Endothelial cell of umbilical vein (primary cell): ENCODE results near the gene ABCA6. TPM values are rescaled to one million over a fixed set of nuclear protein-coding genes. Genes with fewer than 3 reads are reported as not detected.

ENCODE experiments used
- BruUV-seq: library from RNA; stranded (reverse); fragments of 400-500 nt; replicated peaks from 2 replicates; lab custom pipeline; 2021; lab: Mats Ljungman, UMichigan
- CTCF ChIA-PET: fragments of 300-600, 350-600 bp; sonication (Branson Sonifier 250); formaldehyde crosslinking; loops from one replicate; lab custom pipeline; 2021; ENCODE audit warnings: antibody characterized with exemption, inconsistent platforms; lab: Charles Lee
- POLR2A ChIA-PET: fragments of 300-600, 350-600 bp; sonication (Branson Sonifier 250); formaldehyde crosslinking; loops from one replicate; lab custom pipeline; 2021; ENCODE audit warnings: antibody characterized with exemption, inconsistent platforms; lab: Charles Lee
- DNase-seq: peaks from one replicate; pipeline ENCODE4 v3.0.0-alpha.2; 2011; ENCODE audit warnings: low read depth, low spot score
- FAIRE-seq: peaks from 2 replicates; lab custom pipeline; 2011; peaks lifted over from hg19 to GRCh38; lab: Jason Lieb, UNC
- H2AFZ ChIP-seq: 2 replicates; pipeline ENCODE4 v1.6.0; 2012; ENCODE audit warnings: low read depth, low read length, control low read depth, inconsistent platforms
- H3K27ac ChIP-seq: 2 replicates; pipeline ENCODE4 v1.5.1; 2011; ENCODE audit warnings: low read depth, mild to moderate bottlenecking, control low read depth, low read length, moderate library complexity; ENCODE audit not compliant: insufficient read depth
- H3K27me3 ChIP-seq, 2 experiments: 2 replicates each; pipeline versions ENCODE4 v1.6.0 to v1.6.1; 2011; ENCODE audit warnings: low read length in 2 of 2, mixed read lengths in 1 of 2; ENCODE audit not compliant: control insufficient read depth in 2 of 2, insufficient read depth in 2 of 2
- H3K36me3 ChIP-seq, 2 experiments: 2 replicates in 1 of 2; 3 replicates in 1 of 2; pipeline ENCODE4 v1.5.1; 2011; ENCODE audit warnings: low read length in 2 of 2, mild to moderate bottlenecking in 1 of 2, moderate library complexity in 1 of 2; ENCODE audit not compliant: control insufficient read depth in 2 of 2, insufficient read depth in 2 of 2; ENCODE audit errors: extremely low read depth in 1 of 2
- H3K4me1 ChIP-seq: 3 replicates; pipeline ENCODE4 v1.5.1; 2011; ENCODE audit warnings: mild to moderate bottlenecking, low read length; ENCODE audit not compliant: control insufficient read depth, insufficient read depth; ENCODE audit errors: extremely low read depth
- H3K4me2 ChIP-seq: 2 replicates; pipeline ENCODE4 v1.6.1; 2011; ENCODE audit warnings: low read length, control low read depth, mixed read lengths; ENCODE audit not compliant: insufficient read depth
- H3K4me3 ChIP-seq, 3 experiments: fragments of 200-600 bp in 1 of 3; sonication (generic), shearing (Covaris generic) in 1 of 3; replicated peaks in 1 of 3; 2 replicates each; pipeline ENCODE4 v1.5.1; 2011 to 2016; ENCODE audit warnings: control low read depth in 3 of 3, low read length in 3 of 3, mild to moderate bottlenecking in 2 of 3, inconsistent platforms in 1 of 3, low read depth in 1 of 3, moderate library complexity in 1 of 3; ENCODE audit not compliant: insufficient read depth in 1 of 3
- H3K79me2 ChIP-seq: 2 replicates; pipeline ENCODE4 v1.6.0; 2012; ENCODE audit warnings: low read length, inconsistent platforms; ENCODE audit not compliant: control insufficient read depth, insufficient read depth
- H3K9ac ChIP-seq: replicated peaks from 2 replicates; pipeline ENCODE3; 2011; ENCODE audit warnings: low read length, control low read depth; ENCODE audit not compliant: insufficient read depth; ENCODE audit errors: extremely low read depth
- H3K9me1 ChIP-seq: replicated peaks from 3 replicates; pipeline ENCODE4 v1.6.0; 2011; ENCODE audit warnings: mild to moderate bottlenecking, low read length; ENCODE audit not compliant: control insufficient read depth, insufficient read depth; ENCODE audit errors: extremely low read depth
- H3K9me3 ChIP-seq: replicated peaks from 2 replicates; pipeline ENCODE4 v1.5.1; 2012; ENCODE audit warnings: low read length, inconsistent platforms; ENCODE audit not compliant: control insufficient read depth, insufficient read depth
- H4K20me1 ChIP-seq: replicated peaks from 2 replicates; pipeline ENCODE3; 2011; ENCODE audit warnings: mild to moderate bottlenecking, low read length; ENCODE audit not compliant: control insufficient read depth, insufficient read depth; ENCODE audit errors: extremely low read depth
- CTCF ChIP-seq, 2 donors: IDR thresholded peaks; 1 replicate in 1 of 2; 2 replicates in 1 of 2; pipeline ENCODE4 v1.5.1; 2011; ENCODE audit warnings: low read length in 2 of 2, mild to moderate bottlenecking in 2 of 2, moderate library complexity in 2 of 2, control low read depth in 1 of 2, inconsistent platforms in 1 of 2, low read depth in 1 of 2; ENCODE audit not compliant: insufficient read depth in 1 of 2; ENCODE audit errors: extremely low read depth in 1 of 2
- GATA2 ChIP-seq: IDR thresholded peaks from 2 replicates; pipeline ENCODE4 v1.7.0; 2011; ENCODE audit warnings: low read depth, mild to moderate bottlenecking, moderate library complexity, mixed read lengths, low read length; ENCODE audit not compliant: insufficient read length, insufficient read depth
- dilution Hi-C: fragments of 300-500 bp; cut with MboI; formaldehyde crosslinking; loops from one replicate; pipeline ENCODE4 v1.15.0; 2019; ENCODE audit warnings: low sequenced_read_pairs; ENCODE audit not compliant: extremely low pct_ligation_motif_present
- intact Hi-C: fragments of 100-400 bp; cut with micrococcal nuclease; formaldehyde crosslinking; loops from one replicate; pipeline ENCODE4 v1.10.0; 2022
- microRNA-seq: library from miRNA; unstranded; fragments of <30 nt; microRNA quantifications from one replicate; pipeline ENCODE4 v1.2.0, GENCODE V29; 2021; ENCODE audit warnings: borderline number of aligned reads, borderline replicate concordance
- polyA plus RNA-seq, 4 experiments: library from polyadenylated mRNA; depleted of rRNA in 3 of 4; stranded (reverse) in 3 of 4; unstranded in 1 of 4; fragments of >200 nt; gene quantifications; 2 replicates each; pipeline versions ENCODE4 v1.2.1 to v1.2.3, GENCODE V29; 2011 to 2012; ENCODE audit warnings: missing spikeins in 1 of 4
- small RNA-seq: library from RNA; depleted of rRNA; stranded (forward); fragments of <200 nt; gene quantifications from one replicate; pipeline ENCODE3, GENCODE V24; 2012; ENCODE audit warnings: low replicate concordance, low read depth; ENCODE audit not compliant: insufficient read depth, insufficient read length
- total RNA-seq: library from RNA; stranded (reverse); gene quantifications from 2 replicates; pipeline ENCODE4 v1.2.3, GENCODE V29; 2021

Gene ABCA6
- total and polyA plus RNA-seq, 2 donors (not counting 3 experiments of a cell fraction or from before 2014, with no cell fraction given): 11.3 to 30.5 TPM

GRCh38 chr17:69030169-69030568 lies 111.5 kb downstream of the ABCA6 start:
- no peaks in the 10 kb centered on the region for H3K27me3 ChIP-seq
- dilution Hi-C loops (no loop called here), intact Hi-C loops (no loop called here)
- H3K27ac ChIP-seq: no peak overlapping the region
- CTCF ChIA-PET: interaction anchor here (1.1 to 1.9 kb wide), 2 partner anchors 11 to 258 kb away, joined by 3 to 5 read pairs; no protein-coding TSS in a partner anchor
- no peak for DNase-seq
- peaks cover 3% of the 10 kb centered on the region for H3K4me1 ChIP-seq
- no peak overlapping the region for H3K9ac ChIP-seq
- H3K4me2 ChIP-seq: no peak overlapping the region
- TF ChIP-seq GATA2 (no peak), CTCF (IDR thresholded peaks at IDR 0.05; ENCODE audit: extremely low read depth in 1 of 2, insufficient read depth in 1 of 2, low read depth in 1 of 2, low read length in 2 of 2) (no peak)
- H3K36me3 ChIP-seq: no peaks in the 10 kb centered on the region
- no peaks in the 10 kb centered on the region for H3K79me2 ChIP-seq
- no TSS peak for BruUV-seq
- H2AFZ ChIP-seq: no peak overlapping the region
- no peaks in the 10 kb centered on the region for H4K20me1 ChIP-seq
- no peak overlapping the region for H3K4me3 ChIP-seq
- no peak for FAIRE-seq
- POLR2A ChIA-PET: no interaction called here
- no peaks in the 10 kb centered on the region for H3K9me3 ChIP-seq
- H3K9me1 ChIP-seq: no peaks in the 10 kb centered on the region

Small RNA genes lying within 50 kb of the gene (microRNA-seq; reads per million reads assigned to microRNA genes)
- not detected for gene MIR4524A
- gene MIR4524B: not detected

Small RNA genes lying within 50 kb of the gene (small RNA-seq; reads per million reads assigned to genes)
- gene MIR4524B: not detected

Other genes with a start within 250 kb of the ABCA6 start
- gene ABCA8, start 186.5 kb downstream of the ABCA6 start, total RNA-seq: 0.60 and 1.7 TPM in 2 replicates
- gene ABCA8, start 186.5 kb downstream of the ABCA6 start, polyA plus RNA-seq: 0.89 and 0.99 TPM in 2 replicates
- gene ABCA9, start 81.0 kb downstream of the ABCA6 start, total RNA-seq: 2.0 and 2.7 TPM in 2 replicates
- gene ABCA9, start 81.0 kb downstream of the ABCA6 start, polyA plus RNA-seq: 1.9 and 7.7 TPM in 2 replicates
- 1.7 and 2.1 TPM in 2 replicates for gene ABCA10, start 86.9 kb upstream of the ABCA6 start, total RNA-seq
- 0.22 and 0.41 TPM in 2 replicates for gene ABCA10, start 86.9 kb upstream of the ABCA6 start, polyA plus RNA-seq
- gene ABCA5, start 185.2 kb upstream of the ABCA6 start, total RNA-seq: 23.2 and 25.4 TPM in 2 replicates
- 6.9 and 9.3 TPM in 2 replicates for gene ABCA5, start 185.2 kb upstream of the ABCA6 start, polyA plus RNA-seq